Choroid plexus epithelial cell (primary cell): ENCODE measurements around the gene CARD10.

ENCODE experiments used
- DNase-seq: peaks from one replicate; pipeline ENCODE4 v3.0.0-alpha.2; 2010; ENCODE audit warnings: low read depth
- H3K4me3 ChIP-seq: 2 replicates; pipeline ENCODE4 v1.5.1; 2011; ENCODE audit warnings: low read depth, mild to moderate bottlenecking, control low read depth, low read length, moderate library complexity
- CTCF ChIP-seq: conservative IDR thresholded peaks from 2 replicates; pipeline ENCODE4 v1.5.1; 2011; ENCODE audit warnings: low read depth, mild to moderate bottlenecking, control low read depth, inconsistent platforms, low read length, moderate library complexity

Gene CARD10

GRCh38 chr22:37457093-37457893, 61.9 kb downstream of the CARD10 start:
- H3K4me3 ChIP-seq = no peak overlapping the region
- peak; percentile 98 for TF ChIP-seq CTCF
- DNase-seq = peak; percentile 67

GRCh38 chr22:37456346-37456745, 62.9 kb downstream of the CARD10 start:
- H3K4me3 ChIP-seq = no peak overlapping the region
- no peak for DNase-seq
- no peak for TF ChIP-seq CTCF

DNA sequence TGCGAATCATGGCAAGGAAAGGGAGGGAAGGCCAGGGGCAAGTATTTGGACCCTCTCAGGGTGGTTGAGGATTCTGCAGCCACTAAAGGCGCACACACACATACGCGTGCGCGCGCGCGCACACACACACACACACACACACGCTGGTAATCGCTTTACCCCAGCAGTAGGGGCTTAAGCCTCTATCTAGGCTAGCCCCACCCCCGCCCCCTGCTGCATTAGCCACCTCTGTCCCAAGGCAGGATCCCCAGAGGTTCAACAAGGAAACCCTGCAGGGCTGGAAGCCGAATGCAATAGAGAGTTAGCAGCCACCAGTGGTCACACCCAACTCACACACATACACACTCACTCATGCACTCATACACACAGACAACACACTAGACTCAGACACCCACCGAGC, 63.3 kb downstream of the CARD10 start:
- TF ChIP-seq CTCF = no peak
- H3K4me3 ChIP-seq = no peak overlapping the region
- peak; percentile 31 for DNase-seq

DNA sequence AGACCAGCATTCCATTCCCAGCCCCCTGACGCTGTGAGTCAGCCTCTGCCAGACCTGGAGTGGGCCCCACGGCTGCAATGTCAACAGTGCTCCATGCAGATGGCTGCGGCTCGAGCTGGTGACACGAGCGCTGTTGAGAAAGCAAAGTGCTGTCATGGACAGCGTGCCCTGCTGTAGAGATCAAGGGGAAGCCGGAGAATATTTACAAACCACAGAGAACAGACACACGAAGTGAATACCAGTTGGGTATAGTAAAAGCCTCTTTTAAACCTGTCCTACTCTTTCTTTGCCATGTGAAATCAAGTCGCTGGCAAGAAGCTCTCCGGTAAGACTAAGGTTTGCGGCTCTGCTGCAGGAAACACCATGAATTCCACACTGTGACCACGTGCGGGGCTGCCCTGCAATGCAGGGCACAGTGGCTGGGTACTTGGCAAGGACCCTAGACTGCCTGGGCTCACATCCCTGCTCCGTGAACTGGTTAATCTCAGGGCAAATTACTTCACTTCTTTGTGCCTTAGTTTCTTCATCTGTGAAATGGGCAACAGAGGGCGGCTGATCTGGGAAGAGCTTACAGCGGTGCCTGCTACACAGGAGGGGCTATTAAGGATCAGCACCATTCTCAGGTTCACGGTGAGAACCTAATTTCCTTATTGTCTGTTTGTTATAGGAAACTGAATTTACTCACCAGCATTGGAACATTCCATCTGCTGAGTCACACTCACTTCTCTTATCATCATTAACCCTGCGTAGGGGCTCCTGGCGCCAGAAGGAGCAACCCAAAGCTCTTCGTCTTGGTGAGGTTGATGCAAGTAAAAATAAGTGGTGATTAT, 64.1 kb downstream of the CARD10 start:
- H3K4me3 ChIP-seq = peak overlapping the region; percentile 10
- TF ChIP-seq CTCF = no peak
- peak; percentile 93 for DNase-seq

DNA sequence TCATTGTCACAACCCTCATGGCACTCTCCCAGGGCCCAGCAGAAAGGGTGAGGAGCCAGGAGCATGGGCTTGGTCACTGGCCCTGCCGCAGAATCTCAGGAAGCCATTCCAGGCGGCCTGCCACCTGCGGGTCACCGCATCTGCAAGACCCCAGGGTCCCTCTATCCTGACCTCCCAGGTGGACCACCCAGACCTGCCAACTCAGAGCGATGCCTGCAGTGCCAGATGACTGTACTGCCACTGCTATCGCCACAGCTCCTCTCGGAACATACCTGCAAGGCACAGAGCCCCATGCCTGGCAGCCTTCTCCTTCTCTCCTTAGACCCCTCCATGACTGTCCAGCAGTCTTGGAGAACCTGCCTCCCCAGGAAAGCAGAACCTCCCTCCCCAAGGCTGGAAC, 65.5 kb downstream of the CARD10 start:
- no peak overlapping the region for H3K4me3 ChIP-seq
- DNase-seq = no peak
- no peak for TF ChIP-seq CTCF

GRCh38 chr22:37451218-37451617, 68.0 kb downstream of the CARD10 start:
- no peak for TF ChIP-seq CTCF
- H3K4me3 ChIP-seq = no peak overlapping the region
- no peak for DNase-seq
